ENCODE results near the gene SIRT3. TPM values are rescaled to one million over a fixed set of nuclear protein-coding genes. Genes with fewer than 3 reads are reported as not detected.

Gene SIRT3
- total RNA-seq, 4 donors from 2014 or later: 12.6 to 18.4 (median 14.2) TPM

GRCh38 chr11:217704-218103 lies 18.4 kb downstream of the SIRT3 start:
- H3K4me3 ChIP-seq (ENCODE audit: low read depth, poor library complexity, severe bottlenecking): no peak overlapping the region
- DNase-seq (ENCODE audit: low spot score in 2 of 2): no peak
- TF ChIP-seq POLR2A (IDR thresholded peaks at IDR 0.05): no peak
- TF ChIP-seq CTCF (IDR thresholded peaks at IDR 0.05): no peak
- intact Hi-C loops (cut with DNase I; ENCODE audit: low total_unique reads): no loop called here
- 91 to 94% methylated on average over 3 of the region's 3 CpGs for WGBS, 2 donors

GRCh38 chr11:216081-216974 lies 19.8 kb downstream of the SIRT3 start:
- TF ChIP-seq POLR2A (IDR thresholded peaks at IDR 0.05) (no peak), CTCF (IDR thresholded peaks at IDR 0.05) (no peak)
- 82 to 94% methylated on average over 11 of the region's 11 CpGs for WGBS, 2 donors
- no peak overlapping the region for H3K4me3 ChIP-seq (ENCODE audit: low read depth, poor library complexity, severe bottlenecking)
- intact Hi-C loops (cut with DNase I; ENCODE audit: low total_unique reads): no loop called here
- no peak for DNase-seq (ENCODE audit: low spot score in 2 of 2)

GRCh38 chr11:215581-216037 lies 20.5 kb downstream of the SIRT3 start:
- whole genome bisulfite sequencing, 2 donors: 80 to 86% methylated on average over 4 of the region's 4 CpGs
- DNase-seq (ENCODE audit: low spot score in 2 of 2): no peak
- TF ChIP-seq POLR2A (IDR thresholded peaks at IDR 0.05) (no peak), CTCF (IDR thresholded peaks at IDR 0.05) (no peak)
- H3K4me3 ChIP-seq (ENCODE audit: low read depth, poor library complexity, severe bottlenecking): no peak overlapping the region
- intact Hi-C loops (cut with DNase I; ENCODE audit: low total_unique reads): no loop called here

GRCh38 chr11:214083-214482 lies 22.1 kb downstream of the SIRT3 start:
- no peak for TF ChIP-seq CTCF (IDR thresholded peaks at IDR 0.05)
- TF ChIP-seq POLR2A (IDR thresholded peaks at IDR 0.05): no peak
- WGBS, 2 donors: 83 to 85% methylated on average over 7 of the region's 7 CpGs
- DNase-seq (ENCODE audit: low spot score in 2 of 2): no peak
- intact Hi-C loops (cut with DNase I; ENCODE audit: low total_unique reads): no loop called here
- no peak overlapping the region for H3K4me3 ChIP-seq (ENCODE audit: low read depth, poor library complexity, severe bottlenecking)

GRCh38 chr11:213111-213510 lies 23.0 kb downstream of the SIRT3 start:
- 90% methylated on average over 4 of the region's 4 CpGs for WGBS, 2 donors
- DNase-seq (ENCODE audit: low spot score in 2 of 2): no peak
- TF ChIP-seq CTCF (IDR thresholded peaks at IDR 0.05) (no peak), POLR2A (IDR thresholded peaks at IDR 0.05) (no peak)
- no peak overlapping the region for H3K4me3 ChIP-seq (ENCODE audit: low read depth, poor library complexity, severe bottlenecking)
- intact Hi-C loops (cut with DNase I; ENCODE audit: low total_unique reads): no loop called here
